GM04504 (cell line): ENCODE measurements around the gene F12.

Experiments used
- DNase-seq: peaks from one replicate; pipeline ENCODE4 v3.0.0-alpha.2; 2012; ENCODE audit warnings: low read depth

F12 gene

GRCh38 chr5:177355162-177355867 lies 54.0 kb downstream of the F12 start:
- DNase-seq, result no peak

GRCh38 chr5:177354711-177355110 lies 54.7 kb downstream of the F12 start:
- DNase-seq, result no peak

- no peak for DNase-seq
Observed at GRCh38 chr5:177354256-177354655, 55.1 kb downstream of the F12 start.

- no peak for DNase-seq
Observed at GRCh38 chr5:177353093-177353492, 56.3 kb downstream of the F12 start.
